Subcutaneous adipose tissue (tissue), 4 donors: Measurements from ENCODE around the gene FRG1. TPM values are rescaled to one million over a fixed set of nuclear protein-coding genes. Genes with fewer than 3 reads are reported as not detected.

ENCODE experiments used
- total RNA-seq, 4 donors: library from RNA; depleted of rRNA; stranded (reverse); fragments of >200 nt; gene quantifications; one replicate each; pipeline ENCODE4 v1.1.0, GENCODE V29; 2016
- TF ChIP-seq, protein P1 (sequence below): fragments of 450-650 bp; IDR thresholded peaks from one replicate; pipeline ENCODE4 v1.5.1; 2016; ENCODE audit warnings: low read depth, mild to moderate bottlenecking, control low read depth, antibody characterized with exemption, moderate library complexity

The FRG1 gene
- total RNA-seq, result 10 to 100 TPM; 37.9 to 84.8 (median 42.8) TPM

DNA sequence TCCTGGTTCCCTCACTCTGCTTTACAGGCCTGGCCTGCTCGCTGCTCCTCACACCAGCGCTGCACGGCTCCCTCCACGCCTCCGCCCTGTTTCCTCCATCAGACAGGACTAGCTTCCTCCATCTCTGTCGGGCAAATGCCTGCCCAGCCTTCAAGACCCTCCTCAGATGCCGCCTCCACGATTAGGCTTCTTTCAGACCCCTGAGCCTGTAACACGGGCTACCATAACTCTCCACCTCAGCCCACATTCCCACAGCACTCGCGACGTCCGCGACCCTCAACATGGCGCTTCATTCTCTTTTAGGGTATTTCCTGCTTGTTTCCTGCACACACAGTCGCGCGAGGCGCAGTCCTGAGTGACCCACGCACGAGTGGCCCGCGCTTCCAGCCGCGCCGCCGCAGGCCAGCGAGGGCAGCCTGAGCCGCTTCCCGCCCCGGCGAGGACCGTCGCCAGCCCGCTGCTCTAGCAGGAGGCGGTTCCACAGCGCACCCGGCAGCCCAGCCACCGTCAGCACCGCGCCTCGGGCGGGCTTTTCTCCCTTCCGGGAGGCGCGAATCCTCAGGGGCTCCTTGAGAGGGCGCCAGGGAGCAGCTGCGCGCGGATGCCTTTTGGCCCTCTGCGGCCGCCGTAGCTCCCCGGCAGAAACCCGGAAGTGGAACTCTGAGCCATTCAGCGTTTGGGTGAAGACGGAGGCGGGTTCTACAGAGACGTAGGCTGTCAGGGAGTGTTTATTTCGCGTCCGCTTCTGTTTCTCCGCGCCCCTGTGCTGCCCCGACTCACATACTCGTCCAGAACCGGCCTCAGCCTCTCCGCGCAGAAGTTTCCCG is at the start of gene FRG1:
TSS of gene FRG1 (plus strand) at position 695 of the 827 bp plus-strand sequence. CDS start 138 bp downstream, outside the sequence.
- TF ChIP-seq, protein P1, sequence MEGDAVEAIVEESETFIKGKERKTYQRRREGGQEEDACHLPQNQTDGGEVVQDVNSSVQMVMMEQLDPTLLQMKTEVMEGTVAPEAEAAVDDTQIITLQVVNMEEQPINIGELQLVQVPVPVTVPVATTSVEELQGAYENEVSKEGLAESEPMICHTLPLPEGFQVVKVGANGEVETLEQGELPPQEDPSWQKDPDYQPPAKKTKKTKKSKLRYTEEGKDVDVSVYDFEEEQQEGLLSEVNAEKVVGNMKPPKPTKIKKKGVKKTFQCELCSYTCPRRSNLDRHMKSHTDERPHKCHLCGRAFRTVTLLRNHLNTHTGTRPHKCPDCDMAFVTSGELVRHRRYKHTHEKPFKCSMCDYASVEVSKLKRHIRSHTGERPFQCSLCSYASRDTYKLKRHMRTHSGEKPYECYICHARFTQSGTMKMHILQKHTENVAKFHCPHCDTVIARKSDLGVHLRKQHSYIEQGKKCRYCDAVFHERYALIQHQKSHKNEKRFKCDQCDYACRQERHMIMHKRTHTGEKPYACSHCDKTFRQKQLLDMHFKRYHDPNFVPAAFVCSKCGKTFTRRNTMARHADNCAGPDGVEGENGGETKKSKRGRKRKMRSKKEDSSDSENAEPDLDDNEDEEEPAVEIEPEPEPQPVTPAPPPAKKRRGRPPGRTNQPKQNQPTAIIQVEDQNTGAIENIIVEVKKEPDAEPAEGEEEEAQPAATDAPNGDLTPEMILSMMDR, result no peak

DNA sequence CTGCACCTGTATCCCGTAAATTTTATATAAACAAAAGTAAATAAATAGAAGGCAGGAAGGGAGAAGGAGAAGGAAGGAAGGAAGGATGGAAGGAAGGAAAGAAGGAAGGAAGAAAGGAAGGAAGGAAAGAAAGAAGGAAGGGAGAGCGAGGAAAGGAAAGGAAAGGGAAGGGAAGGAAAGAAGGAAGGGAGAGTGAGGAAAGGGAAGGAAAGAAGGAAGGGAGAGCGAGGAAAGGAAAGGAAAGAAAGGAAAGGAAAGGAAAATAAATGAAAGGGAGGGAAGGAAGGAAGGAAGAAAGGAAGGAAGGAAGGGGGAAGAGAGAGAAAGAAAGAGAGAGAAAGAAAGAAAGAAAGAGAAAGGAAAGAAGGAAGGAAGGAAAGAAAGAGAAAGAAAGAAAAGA is 43.0 kb upstream of the FRG1 start:
- TF ChIP-seq, protein P1, result no peak

DNA sequence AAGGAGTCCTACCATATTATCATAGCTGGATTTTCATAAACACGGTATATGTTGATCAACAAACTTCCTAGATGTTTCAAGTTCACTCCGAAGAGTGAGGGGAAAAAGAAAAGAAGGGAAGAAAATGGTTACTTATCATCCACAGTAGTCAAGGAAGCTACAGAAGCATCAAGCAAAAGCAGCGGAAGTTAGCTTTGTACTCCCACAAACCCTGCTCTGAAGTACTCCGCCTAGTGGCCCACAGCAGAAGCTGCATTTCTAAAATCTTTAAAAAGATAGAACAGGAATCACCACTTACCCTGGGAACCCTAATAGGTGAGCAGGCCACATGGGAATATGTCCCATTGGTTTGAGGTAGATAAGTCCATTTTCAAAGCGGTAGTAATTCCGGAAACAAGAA is 28.5 kb upstream of the FRG1 start:
- TF ChIP-seq, protein P1, result no peak

- TF ChIP-seq, protein P1, result no peak
Measured at GRCh38 chr4:189917161-189917891, 23.3 kb upstream of the FRG1 start.

DNA sequence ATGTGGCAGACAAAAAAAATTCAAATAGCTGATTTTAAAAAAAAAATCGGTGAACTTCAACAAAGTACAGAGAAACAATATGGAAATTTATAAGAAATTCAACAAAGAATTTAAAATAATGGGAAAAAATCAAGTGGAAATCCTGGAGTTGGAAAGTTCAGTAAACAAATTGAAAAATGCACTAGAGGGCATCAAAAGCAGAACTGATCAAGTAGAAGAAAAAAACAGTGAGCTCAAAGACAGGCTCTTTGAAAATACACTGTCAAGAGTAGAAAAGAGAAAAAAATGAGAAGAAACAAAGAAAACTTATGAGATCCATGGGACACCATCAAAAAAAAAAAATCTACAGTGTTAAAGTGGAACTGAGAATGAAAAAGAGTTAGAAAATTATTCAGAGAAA is 19.6 kb upstream of the FRG1 start:
- TF ChIP-seq, protein P1, result no peak

GRCh38 chr4:189941005-189941450 is 356 bp downstream of the FRG1 start:
- TF ChIP-seq, protein P1, result no peak

DNA sequence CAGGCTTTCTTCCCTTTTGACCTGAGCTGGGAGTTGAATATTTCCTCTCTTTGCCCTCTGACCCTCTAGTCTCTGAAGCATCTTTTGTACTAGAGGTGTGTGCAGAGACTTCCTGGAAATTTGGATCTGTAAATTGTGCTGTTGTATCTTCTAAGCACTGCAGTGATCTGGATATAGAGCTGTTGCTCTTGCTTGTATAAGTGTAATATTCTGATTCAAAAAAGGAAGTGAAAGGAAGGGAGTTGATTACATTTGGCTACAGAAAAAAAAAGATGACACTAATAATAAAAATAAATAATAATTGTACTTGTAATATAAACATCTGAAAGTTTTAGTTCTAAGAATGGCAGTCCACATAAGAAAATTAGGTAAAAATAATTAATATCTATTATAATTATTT is 33.0 kb downstream of the FRG1 start:
- TF ChIP-seq, protein P1, result no peak
